K562 (cell line): Measurements from ENCODE around the gene NDUFAF2. TPM values are rescaled to one million over a fixed set of nuclear protein-coding genes. Genes with fewer than 3 reads are reported as not detected.

ENCODE experiments used
- HNRNPL ChIP-seq: fragments of 200-400 bp; formaldehyde crosslinking; IDR thresholded peaks from 2 replicates; pipeline ENCODE4 v1.6.1; 2017; ENCODE audit warnings: low read depth, mild to moderate bottlenecking, low read length
- MYC ChIP-seq, 2 experiments: fragments of 250-450 bp in 1 of 2; sonication (Bioruptor Pico) in 1 of 2; IDR thresholded peaks; 2 replicates each; pipeline versions ENCODE4 v1.5.1 to v1.6.1; 2012 to 2021; ENCODE audit warnings: low read depth in 2 of 2, borderline replicate concordance in 1 of 2, improper control_type of control experiment in 1 of 2, low read length in 1 of 2, mild to moderate bottlenecking in 1 of 2, moderate library complexity in 1 of 2
- NEUROD1 ChIP-seq: fragments of 150-350 bp; IDR thresholded peaks from 2 replicates; pipeline ENCODE4 v1.6.1; 2014; ENCODE audit warnings: borderline replicate concordance, low read length, low read depth; ENCODE audit not compliant: partially characterized antibody
- NFIC ChIP-seq: fragments of 450-650 bp; IDR thresholded peaks from 2 replicates; pipeline ENCODE4 v1.6.1; 2017; ENCODE audit warnings: mild to moderate bottlenecking, inconsistent platforms
- SMAD1 ChIP-seq: fragments of 150-350 bp; IDR thresholded peaks from 2 replicates; pipeline ENCODE4 v1.6.1; 2014; ENCODE audit warnings: low read length, low read depth; ENCODE audit not compliant: partially characterized antibody
- XRCC5 ChIP-seq: fragments of 200-400 bp; formaldehyde crosslinking; IDR thresholded peaks from 2 replicates; pipeline ENCODE4 v1.6.1; 2017; ENCODE audit warnings: low read depth, mild to moderate bottlenecking, low read length
- ZNF175 ChIP-seq: fragments of 200-800 bp; sonication (Bioruptor generic); IDR thresholded peaks from 2 replicates; pipeline ENCODE4 v1.6.1; 2016; ENCODE audit warnings: low read depth, mild to moderate bottlenecking, missing genetic modification characterization, missing compliant biosample characterization
- ZNF197 ChIP-seq: fragments of 200-800 bp; sonication (Bioruptor generic); IDR thresholded peaks from 2 replicates; pipeline ENCODE4 v1.6.1; 2016; ENCODE audit warnings: low read depth, missing genetic modification characterization, missing compliant biosample characterization
- ZNF384 ChIP-seq: IDR thresholded peaks from 2 replicates; pipeline ENCODE4 v1.6.1; 2012; ENCODE audit warnings: low read depth, low read length, improper control_type of control experiment
- ZNF589 ChIP-seq: fragments of 200-800 bp; sonication (Bioruptor generic); IDR thresholded peaks from 2 replicates; pipeline ENCODE4 v1.6.1; 2016; ENCODE audit warnings: low read depth, missing genetic modification characterization, missing compliant biosample characterization
- polyA plus RNA-seq, 8 experiments: library from polyadenylated mRNA; depleted of rRNA in 4 of 8; stranded (reverse) in 5 of 8; unstranded in 3 of 8; fragments of >200 nt; fragmentation: Nextera tagmentation in 2 of 8; fragmentation: Illumina TruSeq in 1 of 8; extraction: Ambion mirVana in 2 of 8; extraction: Trizol in 1 of 8; gene quantifications; 2 replicates each; pipeline versions ENCODE4 v1.2.1 to v1.2.3, GENCODE V29; 2011 to 2014; ENCODE audit warnings: inconsistent platforms in 1 of 8, missing spikeins in 1 of 8
- total RNA-seq, 7 experiments: library from RNA; depleted of rRNA in 6 of 7; stranded (reverse); fragments of >200 nt in 6 of 7; fragmentation: Illumina TruSeq in 2 of 7; extraction: Trizol in 2 of 7; gene quantifications; 2 replicates each; pipeline versions ENCODE4 v1.2.1 to v1.2.3, GENCODE V29; 2011 to 2021; ENCODE audit warnings: low replicate concordance in 1 of 7
- TF ChIP-seq, protein P1 (sequence below): fragments of 200-800 bp; sonication (Bioruptor generic); IDR thresholded peaks from 2 replicates; pipeline ENCODE4 v1.6.1; 2017; ENCODE audit warnings: missing genetic modification characterization, missing compliant biosample characterization
- TF ChIP-seq, protein P2 (sequence below): sonication (generic); formaldehyde crosslinking; IDR thresholded peaks from 2 replicates; pipeline ENCODE4 v1.9.0; 2022; ENCODE audit warnings: mild to moderate bottlenecking, missing genetic modification reagents
- TF ChIP-seq, protein P3 (sequence below): sonication (generic); formaldehyde crosslinking; IDR thresholded peaks from 2 replicates; pipeline ENCODE4 v1.8.0; 2022; ENCODE audit warnings: mild to moderate bottlenecking, missing genetic modification reagents
- TF ChIP-seq, protein P4 (sequence below): fragments of 450-650 bp; IDR thresholded peaks from 2 replicates; pipeline ENCODE4 v1.6.1; 2017; ENCODE audit warnings: antibody characterized with exemption, mild to moderate bottlenecking
- TF ChIP-seq, protein P5 (sequence below): sonication (generic); formaldehyde crosslinking; IDR thresholded peaks from 2 replicates; pipeline ENCODE4 v1.8.1; 2023; ENCODE audit warnings: mild to moderate bottlenecking, missing genetic modification reagents

The NDUFAF2 gene
- total and polyA plus RNA-seq, 9 of the 15 experiments (the other 6 are each of a cell fraction or from before 2014, with no cell fraction given) = 56.0 to 155 (median 95.9) TPM

- TF ChIP-seq SMAD1 (peak; percentile 33), ZNF589 (CRISPR knock-in tag) (no peak), ZNF197 (CRISPR knock-in tag) (no peak), NEUROD1 (no peak), NFIC (peak; percentile 52), MYC (IDR thresholded peaks at IDR 0.05; ENCODE audit: low read depth, low read length) (peak; percentile 85; the same call in 1 of the 2 replicates), MYC (CRISPR knock-in tag; IDR thresholded peaks at IDR 0.05; ENCODE audit: borderline replicate concordance, low read depth) (no peak), HNRNPL (no peak), XRCC5 (no peak), ZNF384 (no peak), ZNF175 (CRISPR knock-in tag) (no peak)
- TF ChIP-seq, protein P1, sequence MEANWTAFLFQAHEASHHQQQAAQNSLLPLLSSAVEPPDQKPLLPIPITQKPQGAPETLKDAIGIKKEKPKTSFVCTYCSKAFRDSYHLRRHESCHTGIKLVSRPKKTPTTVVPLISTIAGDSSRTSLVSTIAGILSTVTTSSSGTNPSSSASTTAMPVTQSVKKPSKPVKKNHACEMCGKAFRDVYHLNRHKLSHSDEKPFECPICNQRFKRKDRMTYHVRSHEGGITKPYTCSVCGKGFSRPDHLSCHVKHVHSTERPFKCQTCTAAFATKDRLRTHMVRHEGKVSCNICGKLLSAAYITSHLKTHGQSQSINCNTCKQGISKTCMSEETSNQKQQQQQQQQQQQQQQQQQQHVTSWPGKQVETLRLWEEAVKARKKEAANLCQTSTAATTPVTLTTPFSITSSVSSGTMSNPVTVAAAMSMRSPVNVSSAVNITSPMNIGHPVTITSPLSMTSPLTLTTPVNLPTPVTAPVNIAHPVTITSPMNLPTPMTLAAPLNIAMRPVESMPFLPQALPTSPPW (CRISPR knock-in tag) = peak; percentile 81
- TF ChIP-seq, protein P2, sequence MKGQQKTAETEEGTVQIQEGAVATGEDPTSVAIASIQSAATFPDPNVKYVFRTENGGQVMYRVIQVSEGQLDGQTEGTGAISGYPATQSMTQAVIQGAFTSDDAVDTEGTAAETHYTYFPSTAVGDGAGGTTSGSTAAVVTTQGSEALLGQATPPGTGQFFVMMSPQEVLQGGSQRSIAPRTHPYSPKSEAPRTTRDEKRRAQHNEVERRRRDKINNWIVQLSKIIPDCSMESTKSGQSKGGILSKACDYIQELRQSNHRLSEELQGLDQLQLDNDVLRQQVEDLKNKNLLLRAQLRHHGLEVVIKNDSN = 0 out of 2 replicates have a peak, but pooled peaks have one; percentile 32
- TF ChIP-seq, protein P3, sequence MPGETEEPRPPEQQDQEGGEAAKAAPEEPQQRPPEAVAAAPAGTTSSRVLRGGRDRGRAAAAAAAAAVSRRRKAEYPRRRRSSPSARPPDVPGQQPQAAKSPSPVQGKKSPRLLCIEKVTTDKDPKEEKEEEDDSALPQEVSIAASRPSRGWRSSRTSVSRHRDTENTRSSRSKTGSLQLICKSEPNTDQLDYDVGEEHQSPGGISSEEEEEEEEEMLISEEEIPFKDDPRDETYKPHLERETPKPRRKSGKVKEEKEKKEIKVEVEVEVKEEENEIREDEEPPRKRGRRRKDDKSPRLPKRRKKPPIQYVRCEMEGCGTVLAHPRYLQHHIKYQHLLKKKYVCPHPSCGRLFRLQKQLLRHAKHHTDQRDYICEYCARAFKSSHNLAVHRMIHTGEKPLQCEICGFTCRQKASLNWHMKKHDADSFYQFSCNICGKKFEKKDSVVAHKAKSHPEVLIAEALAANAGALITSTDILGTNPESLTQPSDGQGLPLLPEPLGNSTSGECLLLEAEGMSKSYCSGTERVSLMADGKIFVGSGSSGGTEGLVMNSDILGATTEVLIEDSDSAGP (CRISPR knock-in tag) = no peak; the same call in 1 of the 2 replicates
- TF ChIP-seq, protein P4, sequence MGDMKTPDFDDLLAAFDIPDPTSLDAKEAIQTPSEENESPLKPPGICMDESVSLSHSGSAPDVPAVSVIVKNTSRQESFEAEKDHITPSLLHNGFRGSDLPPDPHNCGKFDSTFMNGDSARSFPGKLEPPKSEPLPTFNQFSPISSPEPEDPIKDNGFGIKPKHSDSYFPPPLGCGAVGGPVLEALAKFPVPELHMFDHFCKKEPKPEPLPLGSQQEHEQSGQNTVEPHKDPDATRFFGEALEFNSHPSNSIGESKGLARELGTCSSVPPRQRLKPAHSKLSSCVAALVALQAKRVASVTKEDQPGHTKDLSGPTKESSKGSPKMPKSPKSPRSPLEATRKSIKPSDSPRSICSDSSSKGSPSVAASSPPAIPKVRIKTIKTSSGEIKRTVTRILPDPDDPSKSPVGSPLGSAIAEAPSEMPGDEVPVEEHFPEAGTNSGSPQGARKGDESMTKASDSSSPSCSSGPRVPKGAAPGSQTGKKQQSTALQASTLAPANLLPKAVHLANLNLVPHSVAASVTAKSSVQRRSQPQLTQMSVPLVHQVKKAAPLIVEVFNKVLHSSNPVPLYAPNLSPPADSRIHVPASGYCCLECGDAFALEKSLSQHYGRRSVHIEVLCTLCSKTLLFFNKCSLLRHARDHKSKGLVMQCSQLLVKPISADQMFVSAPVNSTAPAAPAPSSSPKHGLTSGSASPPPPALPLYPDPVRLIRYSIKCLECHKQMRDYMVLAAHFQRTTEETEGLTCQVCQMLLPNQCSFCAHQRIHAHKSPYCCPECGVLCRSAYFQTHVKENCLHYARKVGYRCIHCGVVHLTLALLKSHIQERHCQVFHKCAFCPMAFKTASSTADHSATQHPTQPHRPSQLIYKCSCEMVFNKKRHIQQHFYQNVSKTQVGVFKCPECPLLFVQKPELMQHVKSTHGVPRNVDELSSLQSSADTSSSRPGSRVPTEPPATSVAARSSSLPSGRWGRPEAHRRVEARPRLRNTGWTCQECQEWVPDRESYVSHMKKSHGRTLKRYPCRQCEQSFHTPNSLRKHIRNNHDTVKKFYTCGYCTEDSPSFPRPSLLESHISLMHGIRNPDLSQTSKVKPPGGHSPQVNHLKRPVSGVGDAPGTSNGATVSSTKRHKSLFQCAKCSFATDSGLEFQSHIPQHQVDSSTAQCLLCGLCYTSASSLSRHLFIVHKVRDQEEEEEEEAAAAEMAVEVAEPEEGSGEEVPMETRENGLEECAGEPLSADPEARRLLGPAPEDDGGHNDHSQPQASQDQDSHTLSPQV = no peak; the same call in 1 of the 2 replicates
- TF ChIP-seq, protein P5, sequence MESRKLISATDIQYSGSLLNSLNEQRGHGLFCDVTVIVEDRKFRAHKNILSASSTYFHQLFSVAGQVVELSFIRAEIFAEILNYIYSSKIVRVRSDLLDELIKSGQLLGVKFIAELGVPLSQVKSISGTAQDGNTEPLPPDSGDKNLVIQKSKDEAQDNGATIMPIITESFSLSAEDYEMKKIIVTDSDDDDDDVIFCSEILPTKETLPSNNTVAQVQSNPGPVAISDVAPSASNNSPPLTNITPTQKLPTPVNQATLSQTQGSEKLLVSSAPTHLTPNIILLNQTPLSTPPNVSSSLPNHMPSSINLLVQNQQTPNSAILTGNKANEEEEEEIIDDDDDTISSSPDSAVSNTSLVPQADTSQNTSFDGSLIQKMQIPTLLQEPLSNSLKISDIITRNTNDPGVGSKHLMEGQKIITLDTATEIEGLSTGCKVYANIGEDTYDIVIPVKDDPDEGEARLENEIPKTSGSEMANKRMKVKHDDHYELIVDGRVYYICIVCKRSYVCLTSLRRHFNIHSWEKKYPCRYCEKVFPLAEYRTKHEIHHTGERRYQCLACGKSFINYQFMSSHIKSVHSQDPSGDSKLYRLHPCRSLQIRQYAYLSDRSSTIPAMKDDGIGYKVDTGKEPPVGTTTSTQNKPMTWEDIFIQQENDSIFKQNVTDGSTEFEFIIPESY (CRISPR knock-in tag) = peak; percentile 68
Measured at GRCh38 chr5:61162010-61162831, 217.2 kb downstream of the NDUFAF2 start, which contains the start of gene SMIM15 (continued).
